HK-2 (cell line): ENCODE measurements around the gene TWF2.
A peak's percentile ranks its signal among the peaks of the same experiment; 100 is the strongest.

ENCODE experiments used
- DNase-seq: peaks from one replicate; pipeline ENCODE4 v3.0.0-alpha.2; 2018; ENCODE audit not compliant: unreplicated experiment

TWF2 gene

DNA sequence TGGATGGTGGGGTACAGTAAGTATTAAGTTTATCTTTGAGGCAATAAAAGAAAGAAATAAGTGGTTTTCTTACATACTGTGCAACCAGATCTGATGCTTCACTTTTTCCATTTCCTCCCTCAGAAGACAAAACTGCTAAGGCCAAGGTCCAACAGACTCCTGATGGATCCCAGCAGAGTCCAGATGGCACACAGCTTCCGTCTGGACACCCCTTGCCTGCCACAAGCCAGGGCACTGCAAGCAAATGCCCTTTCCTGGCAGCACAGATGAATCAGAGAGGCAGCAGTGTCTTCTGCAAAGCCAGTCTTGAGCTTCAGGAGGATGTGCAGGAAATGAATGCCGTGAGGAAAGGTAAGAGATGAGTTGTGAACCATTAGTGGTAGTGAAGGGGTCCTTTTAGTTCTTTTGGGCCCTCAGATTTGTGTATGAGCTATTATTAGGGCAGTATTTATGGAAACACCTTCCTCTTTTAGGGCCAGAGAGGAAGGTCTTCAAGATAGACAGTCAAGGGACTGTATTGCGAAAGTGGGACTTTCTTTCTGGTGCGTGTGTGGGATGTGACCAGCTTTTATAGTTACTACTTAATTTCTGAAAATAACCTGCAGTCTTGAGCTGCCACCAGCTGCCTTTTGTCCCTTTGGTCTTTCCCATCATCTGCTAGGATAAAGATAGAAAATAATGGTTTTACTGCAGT, 36.4 kb downstream of the TWF2 start:
- no peak for DNase-seq

DNA sequence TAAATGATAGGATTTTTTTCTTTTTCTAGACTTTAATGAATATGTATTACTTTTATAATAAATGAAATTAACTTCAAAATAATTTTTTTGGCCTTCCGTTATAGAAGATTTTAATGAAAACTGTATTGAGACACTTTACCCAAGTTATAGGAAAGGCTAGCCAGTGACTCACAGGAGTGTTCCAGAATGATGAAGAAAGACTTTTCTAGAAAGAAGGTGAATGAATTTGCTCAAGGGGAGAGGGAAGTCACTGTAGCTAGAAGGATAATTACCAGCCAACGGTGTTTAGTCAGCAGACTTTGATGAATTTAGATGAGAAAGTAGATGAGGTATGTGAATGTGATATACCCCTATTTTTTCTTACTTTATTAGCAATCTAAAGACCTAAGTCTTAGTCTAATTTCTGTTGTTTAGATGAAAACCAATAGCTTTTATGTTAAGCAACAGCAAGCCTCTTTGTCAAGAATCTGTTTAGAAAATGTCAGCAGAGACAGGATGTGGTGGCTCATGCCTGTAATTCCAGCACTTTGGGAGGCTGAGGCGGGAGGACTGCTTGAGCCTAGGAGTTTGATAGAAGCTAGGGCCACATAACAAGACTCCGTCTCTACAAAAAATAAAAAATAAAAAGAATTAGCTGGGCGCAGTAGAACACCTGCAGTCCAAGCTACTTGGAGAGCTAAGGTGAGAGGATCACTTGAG, 37.8 kb downstream of the TWF2 start:
- no peak for DNase-seq

DNA sequence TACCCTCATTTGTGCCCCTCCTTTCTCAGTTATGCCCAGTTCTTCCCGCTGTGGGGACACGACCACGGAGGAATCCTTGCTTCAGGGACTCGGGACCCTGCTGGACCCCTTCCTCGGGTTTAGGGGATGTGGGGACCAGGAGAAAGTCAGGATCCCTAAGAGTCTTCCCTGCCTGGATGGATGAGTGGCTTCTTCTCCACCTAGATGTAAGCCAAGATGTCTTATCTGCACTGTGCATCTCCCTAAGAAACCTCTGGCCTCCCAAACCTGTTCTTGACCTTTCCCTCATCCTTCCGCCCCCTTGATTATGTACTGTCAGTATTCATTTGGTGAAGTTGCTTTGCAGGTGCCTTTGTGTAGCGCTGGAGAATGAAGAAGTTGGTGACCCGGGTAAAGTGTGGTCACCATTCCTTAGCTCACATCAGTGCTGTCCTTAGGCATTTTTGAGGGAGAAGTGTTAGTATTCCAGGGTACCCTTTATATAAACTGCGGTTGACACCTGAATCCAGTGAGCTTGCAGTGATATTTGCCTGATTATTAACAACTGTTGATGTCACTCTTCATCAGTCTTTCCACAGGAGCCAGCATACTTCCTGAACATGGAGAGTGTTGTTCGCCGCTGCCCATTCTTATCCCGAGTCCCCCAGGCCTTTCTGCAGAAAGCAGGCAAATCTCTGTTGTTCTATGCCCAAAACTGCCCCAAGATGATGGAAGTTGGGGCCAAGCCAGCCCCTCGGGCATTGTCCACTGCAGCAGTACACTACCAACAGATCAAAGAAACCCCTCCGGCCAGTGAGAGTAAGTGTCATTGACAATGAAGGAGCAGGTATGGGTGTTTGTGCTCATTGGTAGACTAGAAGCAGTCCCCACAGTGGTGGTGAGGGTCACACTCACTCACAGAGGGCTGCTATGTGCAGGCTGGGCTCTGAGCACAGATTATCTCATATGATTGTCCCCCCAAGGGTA, 40.0 kb downstream of the TWF2 start:
- DNase-seq: no peak

DNA sequence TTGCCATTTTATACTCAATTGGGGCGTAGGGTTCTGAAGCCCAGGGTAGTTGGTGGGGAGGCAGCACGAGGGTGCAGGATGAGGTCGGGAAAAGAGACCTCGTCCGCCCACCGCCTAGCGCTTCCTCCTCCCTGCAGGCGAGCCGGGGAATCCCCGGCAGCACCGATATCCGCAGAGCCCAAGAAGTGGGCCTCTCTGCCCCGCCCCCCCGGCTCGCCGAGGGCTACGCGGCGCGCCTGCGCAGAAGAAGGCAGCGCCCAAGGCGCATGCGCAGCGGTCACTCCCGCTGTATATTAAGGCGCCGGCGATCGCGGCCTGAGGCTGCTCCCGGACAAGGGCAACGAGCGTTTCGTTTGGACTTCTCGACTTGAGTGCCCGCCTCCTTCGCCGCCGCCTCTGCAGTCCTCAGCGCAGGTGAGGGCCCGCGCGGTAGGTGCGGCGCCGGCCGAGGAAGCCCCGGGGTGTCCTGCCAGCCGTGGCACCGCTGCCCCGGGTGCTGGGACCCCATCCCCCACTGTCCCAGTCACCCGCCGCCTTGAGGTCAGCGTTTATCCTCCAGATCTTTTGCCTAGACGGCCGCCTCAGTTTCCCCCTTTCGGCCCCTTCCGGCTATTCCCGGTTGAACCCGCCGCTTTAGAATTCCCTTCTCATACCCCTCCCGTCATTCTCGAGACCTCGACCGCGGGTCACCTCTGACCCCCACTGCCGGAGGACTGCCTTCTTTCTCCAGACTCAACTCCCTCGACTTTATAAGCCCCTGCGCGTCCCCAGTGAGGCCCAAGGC, 40.9 kb downstream of the TWF2 start, which contains the start of gene ALAS1:
Gene ALAS1, plus strand, starts transcription at position 319 of the 784 bp plus-strand sequence. CDS start 1,082 bp downstream, outside the sequence.
- DNase-seq: peak; percentile 89

DNA sequence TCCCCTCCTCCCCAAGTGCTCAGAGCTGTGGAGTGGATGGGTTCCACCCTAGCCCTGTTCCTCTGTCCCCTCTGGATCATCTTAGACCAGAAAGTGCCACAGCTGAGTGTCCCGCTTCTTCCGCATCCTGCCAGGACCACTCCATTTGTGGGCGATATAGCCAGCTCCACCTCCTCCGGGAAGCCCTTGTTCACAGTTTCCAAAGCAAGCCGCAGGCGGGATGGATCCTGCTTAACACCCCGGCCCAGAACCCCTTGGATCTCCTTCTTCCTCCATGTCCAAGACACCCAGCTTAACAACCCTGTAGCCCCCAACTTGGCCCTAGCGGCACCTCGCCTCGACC, 41.5 kb downstream of the TWF2 start:
- no peak for DNase-seq

DNA sequence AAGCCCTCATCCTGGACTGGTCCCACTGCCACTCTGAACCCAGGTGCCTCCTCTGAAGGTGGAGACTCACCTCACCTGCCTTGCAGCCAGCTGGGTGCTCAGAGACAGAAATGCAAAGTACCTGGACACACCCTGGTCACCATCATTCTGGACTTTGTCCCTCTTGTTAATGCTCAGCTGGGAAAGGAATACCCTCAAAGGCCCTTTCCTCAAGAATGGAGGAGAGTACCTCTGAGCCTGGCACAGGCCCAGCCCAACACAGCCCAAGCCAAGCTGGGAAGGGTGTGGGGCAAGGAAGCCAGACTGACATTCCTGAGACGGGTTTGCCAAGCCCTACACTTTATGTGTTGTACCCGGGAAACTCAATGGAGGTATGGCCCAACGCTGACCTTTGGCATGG, 42.0 kb downstream of the TWF2 start:
- no peak for DNase-seq

DNA sequence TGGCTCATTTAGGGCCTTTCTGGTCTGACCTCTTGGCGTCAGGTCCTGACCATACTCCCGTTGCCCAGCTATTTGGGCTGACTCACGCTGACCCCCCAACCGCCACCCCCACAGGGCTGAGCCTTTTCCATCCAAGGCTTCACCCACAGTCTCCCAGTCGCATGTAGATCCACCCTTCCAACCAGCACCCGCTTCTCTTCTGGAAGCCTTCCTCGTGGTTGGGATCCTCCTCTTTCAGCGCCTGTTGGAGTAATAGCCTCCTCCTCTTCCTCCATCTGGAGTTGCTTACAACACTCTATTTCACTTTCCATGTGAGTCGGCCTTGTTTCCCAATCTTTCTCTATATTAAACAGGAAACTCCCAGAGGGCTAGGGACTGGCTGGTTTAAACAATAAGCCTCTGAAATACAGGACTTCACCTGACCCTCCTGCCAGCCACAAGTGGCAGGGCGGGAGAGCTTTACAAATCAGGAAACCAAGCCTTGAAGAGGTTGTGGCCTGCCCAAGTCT, 43.1 kb downstream of the TWF2 start:
- DNase-seq: no peak

DNA sequence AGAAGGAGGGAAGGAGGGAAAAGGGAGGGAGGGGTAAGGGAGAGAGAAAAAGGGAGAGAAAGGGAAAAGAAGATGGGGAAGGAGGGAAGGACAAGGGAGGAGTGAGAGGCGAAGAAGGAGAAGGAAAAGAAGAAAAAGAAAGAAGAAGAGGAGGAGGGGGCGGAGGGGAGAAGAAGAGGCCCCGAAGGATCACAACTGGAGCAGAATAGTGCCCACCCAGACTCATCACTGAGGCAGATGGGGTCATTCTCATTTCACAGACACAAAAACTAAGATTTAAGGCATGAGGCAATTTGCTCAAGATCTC, 43.7 kb downstream of the TWF2 start:
- no peak for DNase-seq

DNA sequence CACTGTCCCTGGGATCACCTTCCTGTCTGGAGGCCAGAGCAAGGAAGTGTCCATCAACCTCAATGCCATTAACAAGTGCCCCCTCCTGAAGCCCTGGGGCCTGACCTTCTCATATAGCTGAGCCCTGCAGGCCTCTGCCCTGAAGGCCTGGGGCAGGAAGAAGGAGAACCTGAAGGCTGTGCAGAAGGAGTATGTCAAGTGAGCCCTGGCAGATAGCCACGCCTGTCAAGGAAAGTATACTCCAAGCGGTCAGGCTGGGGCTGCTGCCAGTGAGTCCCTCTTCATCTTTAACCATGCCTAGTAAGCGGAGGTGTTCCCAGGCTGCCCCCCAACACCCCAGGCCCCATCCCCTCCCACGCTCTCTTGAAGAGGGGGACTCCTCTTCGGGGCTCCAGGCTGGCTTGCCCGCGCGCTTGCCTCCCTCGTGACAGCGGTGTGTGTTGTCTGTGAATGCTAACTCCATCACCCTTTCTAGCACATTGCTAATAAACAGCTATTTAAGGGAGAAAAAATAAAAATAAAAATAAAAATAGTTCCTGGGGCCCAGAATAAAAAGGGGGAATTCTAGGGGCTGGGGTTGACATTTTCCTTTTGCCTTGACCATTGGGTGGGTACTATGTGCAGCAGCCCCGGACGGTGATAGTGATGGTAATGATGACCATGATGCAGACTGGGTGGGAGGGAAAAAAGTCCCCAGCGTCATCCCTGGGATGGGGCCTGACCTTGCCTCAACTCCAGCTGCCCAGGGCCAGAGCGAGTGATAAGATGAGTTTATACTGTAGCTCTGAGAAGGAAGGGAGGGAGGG, 44.3 kb downstream of the TWF2 start:
- no peak for DNase-seq

DNA sequence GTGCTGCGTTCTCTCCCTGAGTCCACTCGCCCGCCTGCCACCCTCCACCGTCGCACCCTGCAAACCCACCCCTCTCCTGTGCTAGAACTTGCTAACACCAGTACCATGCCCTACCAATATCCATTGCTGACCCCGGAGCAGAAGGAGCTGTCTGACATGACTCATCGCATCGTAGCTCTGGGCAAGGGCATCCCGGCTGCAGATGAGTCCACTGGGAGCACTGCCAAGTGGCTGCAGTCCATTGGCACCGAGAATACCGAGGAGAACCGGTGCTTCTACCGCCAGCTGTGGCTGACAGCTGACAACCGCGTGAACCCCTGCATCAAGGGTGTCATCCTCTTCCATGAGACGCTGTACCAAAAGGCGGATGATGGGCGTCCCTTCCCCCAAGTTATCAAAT, 45.9 kb downstream of the TWF2 start:
- DNase-seq: no peak

DNA sequence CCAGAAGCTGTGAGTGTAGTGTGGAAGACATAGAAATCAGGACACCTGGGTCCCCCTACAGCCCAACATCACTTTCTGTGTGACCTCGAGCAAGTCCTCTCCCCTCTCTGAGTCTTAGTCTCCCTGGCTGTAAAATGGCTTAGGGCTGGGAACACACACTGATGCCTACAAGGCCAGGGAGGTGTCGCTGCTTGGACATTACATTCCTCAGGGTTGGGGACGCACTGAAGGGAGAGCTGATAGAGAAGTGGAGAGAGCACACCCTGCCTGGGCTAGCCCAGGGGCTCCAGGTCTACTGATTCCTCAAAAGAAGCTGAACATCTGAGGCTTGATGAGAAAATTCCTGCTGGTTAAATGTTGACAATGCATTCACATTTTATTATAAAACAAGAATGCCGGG, 47.3 kb downstream of the TWF2 start:
- no peak for DNase-seq

DNA sequence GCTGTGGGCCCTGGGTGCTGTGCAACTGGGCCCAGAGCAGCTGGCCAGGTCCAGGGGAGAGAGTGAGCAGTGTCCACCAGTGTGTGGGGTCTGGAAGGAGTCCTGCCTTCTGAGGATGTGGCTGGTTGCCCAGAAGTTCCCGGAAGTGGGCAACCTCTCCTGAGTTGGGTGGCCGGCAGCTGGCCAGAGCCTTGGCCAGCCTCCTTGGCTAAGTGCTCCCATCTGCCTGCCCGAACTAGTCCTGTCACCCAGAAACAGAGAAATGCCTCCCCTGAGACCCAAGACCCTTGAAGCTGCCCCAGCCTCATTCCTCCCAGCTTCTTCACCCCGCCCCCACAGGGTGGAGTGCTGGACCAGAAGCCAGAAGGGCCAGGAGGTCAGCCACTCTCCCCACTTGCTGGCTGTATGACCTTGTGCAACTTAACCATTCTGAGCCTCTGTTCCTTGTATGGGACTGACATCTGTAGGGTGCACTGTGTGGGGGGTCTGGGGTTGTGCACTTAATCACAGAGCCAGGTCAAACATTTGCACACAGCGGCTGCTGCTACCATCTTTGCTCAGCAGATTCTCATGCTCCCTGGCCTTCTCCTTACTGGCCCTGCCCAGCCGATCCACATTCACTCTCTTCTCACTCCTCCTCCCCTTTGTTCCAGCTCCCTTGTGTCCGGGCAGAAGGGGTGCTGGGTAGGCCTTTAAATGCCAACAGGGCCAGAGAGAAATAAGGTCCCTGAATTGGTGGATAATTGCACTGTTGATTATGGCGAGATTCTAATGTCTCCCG, 48.5 kb downstream of the TWF2 start:
- no peak for DNase-seq

DNA sequence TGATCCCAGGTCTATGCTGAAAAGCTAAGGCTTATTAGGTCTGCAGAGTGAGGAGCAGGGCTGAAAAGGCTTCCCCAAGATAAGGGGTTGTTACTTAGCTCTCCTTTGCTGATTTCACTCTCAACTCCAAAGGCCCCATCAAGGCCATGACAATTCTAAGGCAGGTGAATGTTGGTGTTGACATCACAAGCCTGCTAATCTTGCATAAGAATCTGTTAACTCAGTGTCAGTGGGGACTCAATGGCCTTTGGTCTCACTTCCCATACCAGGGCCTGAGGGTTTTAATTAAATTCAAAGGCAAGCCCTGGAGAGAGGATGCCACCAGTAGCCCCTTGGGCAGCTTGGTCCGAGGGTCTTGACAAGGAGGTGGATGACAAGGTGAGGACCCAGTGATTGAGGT, 50.4 kb downstream of the TWF2 start:
- DNase-seq: no peak

DNA sequence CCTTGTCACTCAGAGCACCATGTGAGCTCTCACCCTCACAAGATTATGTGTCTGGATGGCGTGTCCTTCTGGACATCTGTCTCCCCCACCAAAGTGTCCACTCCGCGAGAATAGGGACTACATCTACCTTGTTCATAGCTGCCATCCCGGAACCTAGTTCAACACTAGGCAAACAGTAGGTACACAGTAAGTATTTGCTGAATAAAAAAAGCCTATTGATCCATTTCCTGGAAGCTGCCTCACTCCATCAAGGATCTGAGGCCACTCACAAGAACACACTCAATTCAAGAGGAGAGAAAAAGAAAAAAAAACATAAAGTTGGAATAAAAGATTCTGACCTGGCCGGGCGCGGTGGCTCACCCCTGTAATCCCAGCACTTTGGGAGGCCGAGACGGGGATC, 52.2 kb downstream of the TWF2 start:
- no peak for DNase-seq

DNA sequence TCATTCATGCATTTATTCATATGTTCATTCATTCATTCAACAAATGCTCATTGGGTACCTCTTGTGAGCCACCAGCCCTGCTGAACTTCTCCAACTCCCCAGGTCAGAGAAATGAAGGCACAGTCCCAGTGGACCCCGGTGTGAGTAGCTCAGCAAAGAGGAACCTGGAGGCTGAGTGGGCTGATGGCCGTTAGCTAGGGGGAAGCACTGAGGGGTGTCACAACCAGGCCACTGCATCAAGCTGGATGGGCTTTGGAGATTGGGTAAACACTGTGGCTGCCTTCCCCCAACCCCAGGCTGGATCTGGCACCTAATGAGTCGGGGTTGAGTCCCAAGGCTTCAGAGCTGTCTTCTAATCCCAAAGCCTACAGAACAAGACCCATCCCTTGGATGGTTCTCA, 53.1 kb downstream of the TWF2 start:
- DNase-seq: no peak

DNA sequence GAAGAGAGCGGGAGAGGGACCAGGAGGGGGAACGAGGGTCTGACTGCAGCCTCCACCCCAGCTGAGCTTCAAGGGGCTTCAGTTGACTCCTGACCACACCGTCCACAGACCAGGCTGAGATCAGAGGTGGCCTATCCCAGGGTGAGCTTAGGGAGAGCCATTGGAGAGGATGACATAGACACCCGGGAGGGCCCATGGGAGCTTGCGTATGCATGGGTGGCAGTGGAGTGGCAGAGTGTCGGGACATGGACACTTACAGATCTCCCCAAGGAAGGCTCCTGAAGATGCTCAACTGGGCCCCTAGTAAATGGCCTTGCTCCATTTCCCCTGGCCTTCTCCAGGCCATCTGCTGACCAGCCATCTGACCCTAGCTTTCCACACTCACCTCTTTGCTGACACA, 53.6 kb downstream of the TWF2 start:
- DNase-seq: no peak

DNA sequence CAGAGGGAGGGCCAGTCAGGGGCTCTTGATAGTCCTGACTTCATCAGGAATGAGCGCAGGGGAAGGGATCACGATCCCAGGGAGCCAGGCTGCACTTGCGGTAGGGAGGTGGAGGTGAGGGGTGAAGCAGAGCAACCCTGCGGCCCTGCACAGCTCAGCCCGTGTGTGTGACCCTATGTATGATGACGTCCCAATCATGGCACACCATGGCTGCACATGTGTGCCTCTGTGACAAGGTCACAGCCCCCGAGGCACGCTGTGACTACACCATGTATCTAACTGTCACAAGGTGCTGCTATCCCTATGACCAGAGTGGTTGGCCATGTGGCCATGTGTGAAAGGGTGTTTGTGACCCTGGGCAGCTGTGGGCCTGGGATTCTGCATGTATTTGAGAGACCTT, 54.3 kb downstream of the TWF2 start:
- no peak for DNase-seq

DNA sequence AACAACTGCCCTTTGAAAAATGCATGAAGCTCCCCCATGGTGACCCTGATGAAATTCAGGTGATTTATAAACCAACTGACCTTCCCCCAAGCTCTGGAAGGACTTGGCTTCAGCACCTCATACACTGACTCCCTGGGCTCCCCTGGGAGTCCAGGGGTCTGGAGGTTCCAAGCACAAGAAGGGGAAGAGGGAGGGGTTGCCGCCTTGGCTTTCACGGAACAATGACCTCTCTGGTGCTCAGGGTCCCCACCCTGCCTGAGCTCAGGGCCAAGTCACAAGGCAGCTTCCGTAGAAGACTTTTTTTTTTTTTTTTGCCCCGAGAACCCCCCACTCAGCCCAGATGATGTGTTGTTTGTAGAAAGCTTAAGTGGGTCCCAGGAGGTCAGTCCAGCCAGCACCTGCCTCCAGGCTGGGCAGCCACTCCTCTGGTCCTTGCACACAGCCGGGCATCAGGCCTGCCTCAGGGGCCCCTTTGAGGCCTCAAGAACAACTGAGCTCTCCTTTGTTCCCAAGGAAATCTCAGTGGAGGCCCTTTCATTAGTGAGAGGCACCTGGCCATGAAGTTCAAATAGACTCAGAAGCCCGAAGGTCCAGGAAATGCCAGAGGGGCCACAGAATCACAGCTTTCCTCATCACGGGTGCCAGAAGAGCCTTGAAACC, 55.0 kb downstream of the TWF2 start:
- DNase-seq: no peak

DNA sequence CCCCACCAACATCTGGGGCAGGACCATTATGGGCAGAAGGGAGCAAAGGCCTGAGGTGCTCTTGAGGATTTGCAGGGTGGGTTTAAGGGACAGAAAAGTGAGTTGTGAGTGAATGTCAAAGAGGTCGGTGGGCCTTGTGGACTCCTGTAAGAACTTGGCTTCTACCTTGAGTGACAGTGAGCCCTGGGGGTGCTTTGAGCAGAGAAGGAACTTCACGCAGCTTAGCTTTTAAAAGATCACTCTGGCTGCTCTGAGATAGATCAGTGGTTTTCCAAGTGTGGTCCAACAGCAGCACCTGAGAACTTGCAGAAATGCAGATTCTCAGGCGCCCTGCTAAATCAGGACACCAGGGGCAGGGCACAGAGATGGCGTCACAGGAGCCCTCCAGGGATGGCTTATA, 56.3 kb downstream of the TWF2 start:
- DNase-seq: no peak

DNA sequence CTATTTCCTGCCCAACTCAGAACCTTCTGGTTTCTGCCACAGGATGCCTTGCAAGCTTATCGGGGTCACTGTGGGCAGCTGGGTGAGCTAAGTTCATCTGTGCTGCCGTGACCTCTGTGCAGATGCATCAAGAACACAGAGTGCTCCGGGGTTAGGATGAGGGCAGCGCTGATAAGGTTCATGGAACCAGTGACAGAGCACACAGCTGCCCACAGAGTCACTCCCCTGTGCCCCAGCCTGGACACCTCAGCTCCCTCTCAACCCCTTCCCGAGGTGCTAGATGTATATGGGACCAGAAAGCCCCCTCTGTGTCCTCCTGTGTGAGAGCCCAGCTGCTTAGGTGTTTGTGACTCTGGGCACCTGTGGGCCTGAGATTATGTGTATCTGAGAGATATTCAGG, 56.8 kb downstream of the TWF2 start:
- DNase-seq: no peak
